NCI-H748 treated with DMSO at 0.1 percent for 48 hours (cell line): ENCODE measurements around the gene TRPT1.

Source experiments
- DNase-seq: peaks from one replicate; lab custom pipeline; 2025; lab: John Stamatoyannopoulos, UW

The TRPT1 gene

DNA sequence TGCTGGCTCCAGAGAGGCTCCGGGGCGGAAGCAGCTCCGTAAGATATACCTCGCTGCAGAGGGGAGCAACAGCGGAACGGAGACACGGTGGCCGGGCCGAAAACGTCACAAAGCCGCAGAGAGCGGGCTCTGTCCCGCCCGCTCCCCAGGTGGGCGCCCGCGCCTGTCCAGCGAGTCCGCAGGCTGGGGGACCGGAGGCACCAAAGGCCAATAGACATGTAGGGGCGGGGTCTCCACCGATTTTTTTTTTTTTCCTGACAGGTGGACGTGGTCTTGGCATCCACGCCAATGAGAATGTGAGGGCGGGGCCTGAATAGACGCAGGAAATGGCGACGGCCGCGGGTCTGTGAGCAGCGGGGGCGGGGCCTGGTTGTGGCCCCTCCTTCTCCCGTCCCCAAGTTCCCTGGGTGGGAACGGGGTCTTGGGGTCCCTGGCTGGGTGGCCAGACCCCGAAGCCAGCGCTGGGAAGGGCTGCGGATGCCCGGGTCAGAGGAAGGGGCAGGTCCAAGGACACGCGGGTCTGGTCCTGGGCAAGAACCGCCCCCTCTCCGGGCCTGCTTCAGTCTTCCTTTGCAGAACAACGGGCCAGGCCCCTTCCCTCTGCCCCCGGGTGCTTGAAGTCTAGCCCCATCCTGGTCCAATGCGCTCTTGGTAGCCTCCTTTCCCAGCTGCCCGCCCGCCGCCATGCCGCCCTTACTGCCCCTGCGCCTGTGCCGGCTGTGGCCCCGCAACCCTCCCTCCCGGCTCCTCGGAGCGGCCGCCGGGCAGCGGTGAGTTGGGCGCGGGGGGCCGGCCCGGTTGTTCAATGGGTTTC, 4.4 kb upstream of the TRPT1 start, which contains the start of gene DNAJC4:
Gene DNAJC4 (plus strand): TSS at position 378 of the 814 bp plus-strand sequence. CDS start 307 bp downstream, at position 685.
- peak; percentile 90 for DNase-seq

DNA sequence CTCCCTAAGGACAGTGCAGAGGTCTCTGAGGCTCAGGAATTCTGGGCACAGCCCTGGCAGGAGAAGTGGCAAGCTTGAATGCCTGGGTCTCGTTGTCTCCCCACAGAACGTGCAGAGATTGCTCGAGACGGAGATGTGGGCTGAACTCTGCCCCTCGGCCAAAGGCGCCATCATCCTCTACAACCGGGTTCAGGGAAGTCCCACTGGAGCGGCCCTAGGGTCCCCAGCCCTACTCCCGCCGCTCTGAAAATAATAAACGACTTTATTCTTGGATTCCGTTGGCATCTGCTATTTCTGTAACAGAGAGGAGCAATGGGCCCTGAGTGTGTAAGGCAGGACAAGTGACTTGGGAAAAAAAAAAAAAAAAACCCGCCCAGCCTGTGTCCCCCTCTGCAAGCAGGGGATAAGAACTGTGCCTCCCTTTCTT, 3.8 kb upstream of the TRPT1 start:
- DNase-seq, result no peak

DNA sequence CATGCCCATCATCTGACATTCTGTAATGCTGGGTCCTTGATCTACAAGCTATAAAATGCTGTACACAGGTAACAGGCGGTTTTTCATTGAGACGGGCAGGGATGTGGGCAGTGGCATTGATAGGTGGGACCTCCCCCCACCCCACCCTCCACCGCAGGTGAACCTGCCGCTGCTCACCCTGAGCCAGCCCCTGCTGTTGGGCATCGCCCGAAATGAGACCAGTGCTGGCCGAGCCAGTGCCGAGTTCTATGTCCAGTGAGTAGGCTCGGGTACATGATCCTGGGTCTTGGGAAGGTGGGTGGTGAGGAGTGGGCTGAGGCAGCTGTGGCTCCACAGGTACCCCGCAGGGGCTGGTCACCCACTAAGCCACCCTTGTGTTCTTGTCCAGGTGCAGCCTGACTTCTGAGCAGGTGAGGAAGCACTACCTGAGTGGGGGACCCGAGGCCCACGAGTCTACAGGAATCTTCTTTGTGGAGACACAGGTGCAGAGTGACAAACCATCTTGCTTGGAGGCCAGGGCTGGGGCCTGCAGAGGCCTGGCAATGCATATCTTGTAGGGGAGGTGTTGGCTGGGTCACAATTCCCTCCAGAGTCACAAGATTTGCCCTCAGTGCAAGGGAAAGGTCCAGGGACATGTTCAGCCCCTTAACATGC, 3.2 kb upstream of the TRPT1 start:
- DNase-seq, result no peak

DNA sequence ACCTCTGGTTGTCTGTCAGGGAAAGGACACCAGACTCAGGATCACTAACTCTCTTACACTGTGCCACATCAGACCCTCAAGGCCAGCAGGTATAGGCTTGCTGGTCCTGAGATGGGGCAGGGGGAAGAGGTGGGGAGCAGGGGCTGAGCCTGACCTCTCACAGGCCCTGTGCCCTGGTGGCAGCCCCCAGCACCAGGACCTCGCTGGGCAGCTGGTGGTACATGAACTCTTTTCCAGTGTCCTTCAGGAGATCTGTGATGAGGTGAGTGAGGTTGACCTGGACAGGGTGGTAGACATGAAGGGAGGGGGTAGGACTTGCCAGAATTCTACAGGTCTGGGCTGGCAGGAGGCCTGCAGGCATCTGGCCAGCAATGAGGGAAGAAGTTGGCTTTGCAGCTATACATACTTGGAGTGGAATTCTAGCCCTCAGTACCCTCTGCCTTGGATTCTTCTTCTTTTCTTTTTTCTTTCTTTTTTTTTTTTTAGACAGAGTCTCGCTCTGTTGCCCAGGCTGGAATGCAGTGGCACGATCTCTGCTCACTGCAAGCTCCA, 1.5 kb upstream of the TRPT1 start:
- no peak for DNase-seq

DNA sequence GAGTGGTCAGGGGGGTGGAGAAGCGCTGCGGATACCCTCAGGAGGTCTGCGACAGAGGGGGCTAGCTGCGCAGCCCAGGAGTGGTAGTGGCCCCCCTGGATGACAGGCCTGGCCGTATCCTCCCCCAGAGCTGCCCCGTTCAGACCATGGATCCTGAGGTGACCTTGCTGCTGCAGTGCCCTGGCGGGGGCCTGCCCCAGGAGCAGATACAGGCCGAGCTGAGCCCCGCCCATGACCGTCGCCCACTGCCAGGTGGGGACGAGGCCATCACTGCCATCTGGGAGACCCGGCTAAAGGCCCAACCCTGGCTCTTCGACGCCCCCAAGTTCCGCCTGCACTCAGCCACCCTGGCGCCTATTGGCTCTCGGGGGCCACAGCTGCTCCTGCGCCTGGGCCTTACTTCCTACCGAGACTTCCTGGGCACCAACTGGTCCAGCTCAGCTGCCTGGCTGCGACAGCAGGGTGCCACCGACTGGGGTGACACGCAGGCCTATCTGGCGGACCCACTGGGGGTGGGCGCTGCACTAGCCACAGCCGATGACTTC, 593 bp upstream of the TRPT1 start:
- DNase-seq, result peak; percentile 36

DNA sequence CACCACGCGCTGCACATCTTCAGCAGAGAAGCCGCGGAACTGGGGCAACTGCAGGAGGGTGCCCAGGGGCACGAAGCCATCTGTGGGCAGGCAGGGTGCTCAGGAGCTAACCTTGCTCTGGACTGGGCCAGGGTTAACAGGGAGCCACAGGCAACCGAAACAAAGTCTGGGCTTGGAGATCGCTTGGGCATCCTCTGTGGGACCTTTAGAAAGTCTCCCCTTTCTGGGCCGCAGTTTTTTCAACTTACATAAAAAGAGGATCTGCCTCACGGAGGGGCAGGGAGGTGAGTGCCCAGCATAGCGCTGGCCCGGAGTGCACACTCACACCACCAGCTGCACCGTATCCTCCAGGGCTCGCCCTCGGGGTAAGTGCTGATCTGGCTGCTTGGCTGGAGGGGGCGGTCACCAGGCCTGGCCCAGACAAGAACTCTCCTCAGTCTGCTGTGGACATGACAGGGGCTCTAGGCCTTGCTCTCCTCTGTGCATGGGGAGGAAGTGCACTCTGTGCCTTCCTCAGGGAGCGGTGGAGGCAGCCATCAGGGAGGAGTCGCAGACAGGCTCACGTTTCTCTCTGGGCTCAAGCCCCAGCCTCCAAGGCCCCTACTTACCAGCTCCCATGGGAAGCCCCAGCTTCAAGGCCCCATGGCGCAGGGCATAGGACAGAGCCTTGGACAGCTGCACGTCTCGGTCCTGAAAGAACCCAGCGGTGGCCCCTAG, 937 bp downstream of the TRPT1 start:
- no peak for DNase-seq

DNA sequence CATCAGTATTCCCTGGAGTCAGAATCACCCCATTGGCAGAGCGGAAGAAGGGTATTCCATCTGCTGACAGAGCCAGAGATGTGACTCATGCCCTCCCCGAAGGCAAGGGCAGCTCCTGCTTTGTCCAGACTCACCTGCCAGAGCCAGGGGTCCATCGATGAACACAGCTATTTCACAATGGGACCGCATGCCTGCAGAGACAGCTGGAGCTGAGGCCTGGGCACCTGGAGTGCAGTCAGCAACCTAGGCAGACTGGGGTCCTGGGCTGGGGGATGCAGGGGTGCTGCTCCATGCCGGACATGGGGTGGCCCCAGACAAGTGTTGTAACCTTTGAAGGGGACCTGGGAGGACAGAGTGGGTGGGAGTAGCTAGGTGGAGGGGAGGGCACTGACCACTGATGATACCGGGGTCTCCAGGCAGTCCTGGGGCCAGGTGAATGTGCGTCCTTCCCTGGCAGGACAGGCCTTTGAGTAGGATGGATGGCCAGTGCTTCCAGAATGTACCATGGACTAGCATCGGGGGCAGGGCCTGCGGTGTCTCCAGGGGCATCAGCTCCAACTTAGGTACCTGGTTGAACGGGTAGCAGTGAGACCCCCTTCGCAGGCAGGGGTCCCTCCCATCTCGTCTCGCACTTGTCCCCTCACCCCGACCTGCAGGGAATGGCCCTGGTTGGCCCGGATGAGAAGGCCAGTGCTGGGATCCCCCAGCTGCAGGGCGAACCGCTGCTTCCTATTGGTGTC, 1.7 kb downstream of the TRPT1 start:
- DNase-seq, result no peak

DNA sequence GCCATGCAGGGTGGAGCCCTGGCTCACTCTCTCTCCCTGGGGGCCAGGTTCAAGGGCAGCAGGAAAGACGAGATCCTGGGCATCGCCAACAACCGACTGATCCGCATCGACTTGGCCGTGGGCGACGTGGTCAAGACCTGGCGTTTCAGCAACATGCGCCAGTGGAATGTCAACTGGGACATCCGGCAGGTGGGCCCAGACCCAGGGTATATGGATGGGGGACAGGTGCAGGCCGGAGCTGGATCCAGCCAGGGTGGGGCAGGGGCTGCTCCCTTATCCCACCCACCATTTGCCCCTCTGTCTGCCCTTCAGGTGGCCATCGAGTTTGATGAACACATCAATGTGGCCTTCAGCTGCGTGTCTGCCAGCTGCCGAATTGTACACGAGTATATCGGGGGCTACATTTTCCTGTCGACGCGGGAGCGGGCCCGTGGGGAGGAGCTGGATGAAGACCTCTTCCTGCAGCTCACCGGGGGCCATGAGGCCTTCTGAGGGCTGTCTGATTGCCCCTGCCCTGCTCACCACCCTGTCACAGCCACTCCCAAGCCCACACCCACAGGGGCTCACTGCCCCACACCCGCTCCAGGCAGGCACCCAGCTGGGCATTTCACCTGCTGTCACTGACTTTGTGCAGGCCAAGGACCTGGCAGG, 2.9 kb downstream of the TRPT1 start:
- no peak for DNase-seq

DNA sequence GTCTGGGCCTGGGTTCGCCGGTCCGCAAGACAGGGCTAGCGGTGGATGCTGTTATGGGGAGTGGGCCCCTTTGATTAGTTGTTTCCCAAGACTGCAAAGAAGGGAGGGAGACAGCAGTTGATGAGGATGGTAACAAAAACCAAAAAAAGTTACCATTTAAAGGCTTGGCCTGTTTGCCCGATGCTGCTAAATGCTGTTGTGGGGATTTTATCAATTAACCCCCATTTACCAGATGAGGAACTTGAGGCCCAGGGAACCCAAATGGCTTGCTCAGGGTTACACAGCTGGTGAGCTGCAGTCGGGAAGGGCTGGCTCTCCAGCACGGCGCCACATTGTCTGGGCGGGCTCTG, 3.4 kb downstream of the TRPT1 start:
- no peak for DNase-seq

DNA sequence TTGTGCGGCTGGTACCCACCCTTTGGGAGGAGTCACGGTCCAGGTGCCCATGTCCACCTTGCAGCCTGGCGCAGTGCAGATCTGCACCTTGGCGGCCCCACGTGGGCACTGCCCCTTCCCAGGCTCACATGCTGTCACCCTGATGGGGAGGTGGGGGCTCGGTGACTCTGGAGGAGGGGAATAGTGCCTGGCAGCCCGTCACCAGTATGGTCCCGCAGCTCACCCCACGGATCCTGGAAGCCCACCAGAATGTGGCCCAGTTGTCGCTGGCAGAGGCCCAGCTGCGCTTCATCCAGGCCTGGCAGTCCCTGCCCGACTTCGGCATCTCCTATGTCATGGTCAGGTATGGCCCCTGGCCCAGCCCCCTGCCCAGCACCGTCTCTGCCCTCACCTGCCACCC, 5.2 kb downstream of the TRPT1 start:
- no peak for DNase-seq

DNA sequence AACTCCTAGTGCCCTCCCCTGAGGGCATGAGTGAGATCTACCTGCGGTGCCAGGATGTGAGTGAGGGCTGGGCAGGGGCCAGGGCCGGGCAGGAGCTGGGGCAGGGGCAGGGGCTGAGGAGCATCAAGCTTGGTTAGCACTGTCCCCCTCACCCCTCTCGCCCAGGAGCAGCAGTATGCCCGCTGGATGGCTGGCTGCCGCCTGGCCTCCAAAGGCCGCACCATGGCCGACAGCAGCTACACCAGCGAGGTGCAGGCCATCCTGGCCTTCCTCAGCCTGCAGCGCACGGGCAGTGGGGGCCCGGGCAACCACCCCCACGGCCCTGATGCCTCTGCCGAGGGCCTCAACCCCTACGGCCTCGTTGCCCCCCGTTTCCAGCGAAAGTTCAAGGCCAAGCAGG, 5.7 kb downstream of the TRPT1 start:
- no peak for DNase-seq

DNA sequence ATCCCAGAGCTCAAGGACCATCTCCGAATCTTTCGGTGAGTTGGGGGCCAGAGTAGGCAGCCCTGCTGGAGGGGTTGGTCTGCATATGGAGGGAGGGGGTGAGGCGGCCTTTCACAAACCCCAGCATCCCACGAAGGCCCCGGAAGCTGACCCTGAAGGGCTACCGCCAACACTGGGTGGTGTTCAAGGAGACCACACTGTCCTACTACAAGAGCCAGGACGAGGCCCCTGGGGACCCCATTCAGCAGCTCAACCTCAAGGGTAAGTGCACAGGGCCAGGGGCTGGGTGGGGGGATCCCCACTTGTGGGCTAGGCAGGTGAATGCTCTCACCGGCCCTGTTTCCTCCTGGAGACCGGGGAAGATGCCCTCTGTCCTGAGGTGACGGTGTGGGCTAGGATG, 6.2 kb downstream of the TRPT1 start:
- no peak for DNase-seq

DNA sequence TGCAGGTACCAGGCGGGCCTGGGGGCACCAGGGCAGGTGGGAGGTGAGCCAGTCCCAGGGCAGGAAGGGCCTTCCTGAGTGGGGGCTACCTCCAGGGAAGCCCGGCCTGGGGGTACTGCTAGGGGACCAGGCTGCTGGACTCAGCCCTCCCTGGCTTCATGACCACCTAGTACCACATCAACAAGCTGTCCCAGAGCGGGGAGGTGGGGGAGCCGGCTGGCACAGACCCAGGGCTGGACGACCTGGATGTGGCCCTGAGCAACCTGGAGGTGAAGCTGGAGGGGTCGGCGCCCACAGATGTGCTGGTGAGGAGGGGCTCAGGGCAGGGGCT, 6.7 kb downstream of the TRPT1 start:
- no peak for DNase-seq

DNA sequence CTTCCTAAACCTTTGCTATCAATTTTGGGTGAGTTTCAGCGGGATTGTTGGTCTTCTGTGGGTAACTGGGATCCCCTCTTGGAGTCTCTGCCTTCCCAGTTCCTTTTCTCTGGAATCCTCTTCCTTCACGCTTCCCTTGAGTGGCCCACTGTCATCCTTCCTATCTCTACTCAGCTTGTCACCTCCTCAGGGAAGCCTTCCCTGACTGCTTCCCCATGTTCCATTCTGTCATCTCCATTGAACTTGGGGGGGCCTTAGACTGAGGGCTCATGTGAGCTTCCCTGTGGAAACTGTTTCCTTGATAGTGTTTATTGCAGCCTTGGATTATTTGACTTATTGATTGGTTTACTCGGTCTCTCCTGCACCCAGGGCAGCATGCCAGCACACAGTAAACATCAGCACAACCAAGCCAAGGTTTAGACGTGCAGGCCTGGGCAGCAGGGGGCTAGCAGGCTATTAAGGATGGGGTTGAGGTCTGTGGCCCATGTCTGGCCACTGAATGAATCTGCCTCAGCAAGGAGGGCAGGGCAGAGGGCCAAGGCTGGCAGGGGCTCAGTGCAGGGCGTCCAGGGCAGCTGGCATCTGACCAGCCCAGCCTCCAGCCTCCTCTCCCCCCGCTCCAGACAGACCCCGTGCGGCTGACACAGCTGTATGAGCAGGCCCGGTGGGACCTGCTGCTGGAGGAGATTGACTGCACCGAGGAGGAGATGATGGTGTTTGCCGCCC, 7.2 kb downstream of the TRPT1 start:
- DNase-seq, result no peak

DNA sequence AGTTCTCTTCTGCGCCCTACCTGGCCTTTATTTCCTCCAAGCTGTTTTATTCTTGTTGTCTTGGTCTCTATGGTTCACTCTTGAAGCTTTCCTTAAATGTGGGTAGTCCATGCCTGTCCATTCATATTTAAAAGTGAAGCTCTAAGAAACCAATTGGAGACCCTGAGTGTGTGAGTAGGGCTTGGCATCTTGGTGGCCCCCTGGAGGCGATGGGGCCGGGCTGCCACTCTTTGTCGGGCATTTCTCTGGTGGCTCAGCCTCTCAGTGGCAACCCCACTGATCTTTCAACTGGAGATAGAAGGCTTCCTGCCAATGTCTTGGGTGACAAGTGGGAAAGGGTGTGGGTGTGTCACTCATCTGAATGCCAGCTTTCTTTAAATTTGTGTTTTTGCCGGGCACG, 9.1 kb downstream of the TRPT1 start:
- no peak for DNase-seq

DNA sequence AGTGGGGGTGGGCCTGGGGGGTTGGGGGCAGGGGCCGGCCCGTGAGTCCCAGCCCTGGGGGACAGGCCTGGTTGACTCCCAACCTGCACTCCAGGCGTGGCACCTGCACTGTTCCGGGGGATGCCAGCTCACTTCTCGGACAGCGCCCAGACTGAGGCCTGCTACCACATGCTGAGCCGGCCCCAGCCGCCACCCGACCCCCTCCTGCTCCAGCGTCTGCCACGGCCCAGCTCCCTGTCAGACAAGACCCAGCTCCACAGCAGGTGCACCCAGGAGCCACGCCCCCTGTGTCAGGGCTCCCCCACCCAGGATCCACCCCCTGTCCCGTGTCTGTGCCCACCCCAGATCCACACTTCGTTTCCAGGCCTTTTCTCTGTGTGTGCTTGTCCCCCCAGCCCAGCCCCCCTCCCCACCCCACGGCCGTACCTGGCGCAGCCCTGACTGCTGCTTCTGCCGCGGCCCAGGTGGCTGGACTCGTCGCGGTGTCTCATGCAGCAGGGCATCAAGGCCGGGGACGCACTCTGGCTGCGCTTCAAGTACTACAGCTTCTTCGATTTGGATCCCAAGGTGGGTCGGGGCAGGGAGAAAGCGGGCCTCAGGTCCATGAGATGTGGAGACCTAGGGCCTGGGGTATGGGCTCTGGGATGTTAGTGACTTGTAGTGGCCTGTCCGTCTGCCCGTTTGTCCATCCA, 14.7 kb downstream of the TRPT1 start:
- no peak for DNase-seq

DNA sequence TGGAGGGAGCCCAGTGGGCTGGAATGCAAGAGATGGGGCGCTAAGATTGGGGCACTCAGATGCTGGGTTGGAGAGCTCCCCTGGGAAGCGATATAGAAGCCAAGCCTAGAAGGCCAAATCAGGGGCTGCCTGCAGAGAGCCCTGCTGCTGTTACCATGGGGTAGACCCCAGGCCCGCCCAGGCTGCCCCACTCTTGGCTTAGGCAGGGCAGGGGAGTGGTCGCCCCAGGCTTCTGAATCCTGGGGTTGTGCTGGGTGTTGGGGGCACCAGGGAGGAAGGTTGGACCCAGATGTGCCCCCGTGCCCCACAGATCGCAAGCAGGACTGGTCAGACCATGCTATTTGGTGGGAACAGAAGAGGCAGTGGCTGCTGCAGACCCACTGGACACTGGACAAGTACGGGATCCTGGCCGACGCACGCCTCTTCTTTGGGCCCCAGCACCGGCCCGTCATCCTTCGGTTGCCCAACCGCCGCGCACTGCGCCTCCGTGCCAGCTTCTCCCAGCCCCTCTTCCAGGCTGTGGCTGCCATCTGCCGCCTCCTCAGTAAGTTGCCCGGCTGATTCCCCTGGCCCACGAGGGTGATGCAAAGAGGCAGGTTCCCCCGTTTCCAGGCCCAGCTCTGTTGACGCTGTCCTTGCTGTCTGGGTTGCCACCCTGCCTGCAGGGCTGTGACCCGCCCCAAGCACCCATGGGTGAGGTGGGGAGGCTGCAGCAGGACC, 15.5 kb downstream of the TRPT1 start:
- no peak for DNase-seq

DNA sequence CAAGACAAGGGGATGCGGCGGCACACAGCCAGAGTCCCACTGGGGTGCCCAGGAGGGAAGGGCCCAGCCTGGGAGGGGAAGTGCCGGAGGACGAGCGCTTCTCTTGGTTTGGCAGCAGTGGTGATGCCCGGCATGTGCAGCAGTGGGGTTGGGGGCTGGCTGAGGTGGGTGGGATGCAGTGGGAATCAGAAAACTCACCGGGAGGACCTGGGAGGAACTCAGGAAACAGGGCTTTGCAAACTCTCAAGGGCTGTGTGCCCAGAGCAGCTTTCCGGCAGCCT, 16.5 kb downstream of the TRPT1 start:
- DNase-seq, result no peak

DNA sequence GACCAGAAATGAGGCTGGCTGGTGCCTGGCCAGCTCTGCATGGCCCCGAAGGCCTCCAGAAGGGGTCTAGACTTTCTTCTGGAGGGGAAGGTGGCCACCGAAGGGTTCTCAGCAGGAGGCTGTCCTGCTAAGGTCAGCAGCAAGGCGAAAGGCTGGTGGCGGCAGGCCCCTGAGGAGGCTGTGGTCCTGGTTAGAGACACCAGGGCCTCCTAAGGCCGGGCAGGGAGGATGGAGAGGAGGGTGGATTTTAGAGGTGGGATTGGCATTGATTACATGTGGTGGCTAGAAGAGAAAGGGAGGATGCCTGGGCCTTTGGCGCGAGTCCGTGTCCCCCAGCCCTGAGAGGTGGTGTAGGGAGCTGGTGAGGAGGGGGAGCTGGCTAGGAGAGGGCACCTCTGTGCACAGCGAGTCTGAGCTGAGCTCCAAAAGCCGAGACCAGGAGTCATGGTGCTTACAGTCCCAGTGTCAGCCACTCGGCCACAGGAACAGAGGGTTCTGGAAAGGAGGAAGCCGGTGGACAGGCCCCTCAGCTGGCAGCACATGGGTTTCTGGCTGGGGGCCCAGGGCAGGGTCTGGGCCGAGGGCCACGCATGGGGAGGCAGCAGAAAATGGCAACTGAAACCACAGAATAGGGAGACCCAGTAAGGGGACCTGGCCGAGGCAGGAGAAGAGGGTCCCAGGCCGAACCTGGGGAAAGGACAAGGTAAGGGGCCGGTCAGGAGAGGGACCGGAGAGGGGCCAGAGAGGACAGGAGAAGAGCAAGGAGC, 17.0 kb downstream of the TRPT1 start:
- no peak for DNase-seq
